Hepatocyte (in vitro differentiated cells): ENCODE results near the gene VNN1.

Experiments
- EZH2 ChIP-seq: fragments of 200-600 bp; sonication (generic); IDR thresholded peaks from 2 replicates; pipeline ENCODE4 v1.6.1; 2016; ENCODE audit warnings: antibody characterized with exemption, mild to moderate bottlenecking, borderline replicate concordance
- TF ChIP-seq, protein P1 (sequence below): fragments of 200-600 bp; sonication (generic); IDR thresholded peaks from 2 replicates; pipeline ENCODE4 v1.5.1; 2016; ENCODE audit warnings: antibody characterized with exemption, mild to moderate bottlenecking; ENCODE audit not compliant: poor library complexity

DNA sequence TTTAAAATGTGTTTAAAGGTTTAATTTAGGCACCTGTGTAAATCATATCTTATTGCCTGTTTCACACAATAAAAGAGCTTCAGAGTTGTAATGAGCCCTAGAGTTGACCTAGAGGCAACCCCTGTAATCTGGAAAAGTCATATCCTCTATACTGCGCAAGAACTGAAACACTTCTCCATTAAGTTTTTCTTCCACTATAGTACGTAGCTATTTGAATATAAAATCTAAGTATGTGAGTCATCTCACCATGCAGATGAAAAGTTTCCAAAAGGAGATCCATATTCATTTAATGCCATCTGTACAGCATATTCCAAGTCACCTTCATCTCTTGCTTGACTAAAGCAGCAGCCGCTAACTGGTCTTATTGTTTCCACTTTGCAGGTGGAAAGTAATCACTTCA, 28.8 kb downstream of the VNN1 start:
- TF ChIP-seq, protein P1, sequence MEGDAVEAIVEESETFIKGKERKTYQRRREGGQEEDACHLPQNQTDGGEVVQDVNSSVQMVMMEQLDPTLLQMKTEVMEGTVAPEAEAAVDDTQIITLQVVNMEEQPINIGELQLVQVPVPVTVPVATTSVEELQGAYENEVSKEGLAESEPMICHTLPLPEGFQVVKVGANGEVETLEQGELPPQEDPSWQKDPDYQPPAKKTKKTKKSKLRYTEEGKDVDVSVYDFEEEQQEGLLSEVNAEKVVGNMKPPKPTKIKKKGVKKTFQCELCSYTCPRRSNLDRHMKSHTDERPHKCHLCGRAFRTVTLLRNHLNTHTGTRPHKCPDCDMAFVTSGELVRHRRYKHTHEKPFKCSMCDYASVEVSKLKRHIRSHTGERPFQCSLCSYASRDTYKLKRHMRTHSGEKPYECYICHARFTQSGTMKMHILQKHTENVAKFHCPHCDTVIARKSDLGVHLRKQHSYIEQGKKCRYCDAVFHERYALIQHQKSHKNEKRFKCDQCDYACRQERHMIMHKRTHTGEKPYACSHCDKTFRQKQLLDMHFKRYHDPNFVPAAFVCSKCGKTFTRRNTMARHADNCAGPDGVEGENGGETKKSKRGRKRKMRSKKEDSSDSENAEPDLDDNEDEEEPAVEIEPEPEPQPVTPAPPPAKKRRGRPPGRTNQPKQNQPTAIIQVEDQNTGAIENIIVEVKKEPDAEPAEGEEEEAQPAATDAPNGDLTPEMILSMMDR = no peak
- TF ChIP-seq EZH2 = no peak
